Dedifferentiated amniotic fluid mesenchymal stem cell (primary cell): Measurements from ENCODE around the gene HOXA2.

Experiments
- DNase-seq: peaks from one replicate; pipeline ENCODE4 v3.0.0-alpha.2; 2016; ENCODE audit errors: extremely low spot score

Gene HOXA2

GRCh38 chr7:27124902-27125689 is 22.6 kb upstream of the HOXA2 start:
- no peak for DNase-seq

GRCh38 chr7:27124096-27124901 is 21.8 kb upstream of the HOXA2 start:
- no peak for DNase-seq

DNA sequence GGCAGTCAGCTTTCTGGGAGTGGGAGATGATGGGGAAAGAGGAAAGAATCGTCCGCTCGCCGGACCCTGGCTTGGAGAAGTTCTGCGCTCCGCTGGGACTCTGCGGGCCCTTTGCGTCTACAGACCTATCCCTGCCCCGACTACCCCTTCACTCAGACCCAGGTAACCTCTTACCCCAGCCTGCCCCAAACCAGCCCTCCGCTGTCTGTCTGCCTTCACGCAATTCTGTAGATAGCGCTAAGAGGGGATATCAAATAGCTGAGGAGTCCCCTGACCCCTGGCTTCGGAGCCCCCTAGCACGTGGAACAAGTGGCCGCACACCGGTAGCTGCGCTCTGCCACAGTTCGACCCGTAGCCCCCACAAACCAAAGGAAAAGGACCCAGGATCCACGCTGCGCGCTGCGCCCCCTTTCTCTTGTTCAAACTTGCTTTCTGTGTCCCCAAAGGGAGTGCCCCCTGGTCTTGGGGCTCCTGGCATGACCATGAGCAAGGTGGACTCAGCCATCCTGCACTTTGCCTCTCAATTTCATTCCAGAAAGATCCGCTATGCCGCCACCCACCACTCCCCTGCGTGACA is 21.1 kb upstream of the HOXA2 start:
- DNase-seq: no peak

GRCh38 chr7:27123007-27123476 is 20.6 kb upstream of the HOXA2 start:
- no peak for DNase-seq

- no peak for DNase-seq
Measured at GRCh38 chr7:27122077-27122910, 19.8 kb upstream of the HOXA2 start.

DNA sequence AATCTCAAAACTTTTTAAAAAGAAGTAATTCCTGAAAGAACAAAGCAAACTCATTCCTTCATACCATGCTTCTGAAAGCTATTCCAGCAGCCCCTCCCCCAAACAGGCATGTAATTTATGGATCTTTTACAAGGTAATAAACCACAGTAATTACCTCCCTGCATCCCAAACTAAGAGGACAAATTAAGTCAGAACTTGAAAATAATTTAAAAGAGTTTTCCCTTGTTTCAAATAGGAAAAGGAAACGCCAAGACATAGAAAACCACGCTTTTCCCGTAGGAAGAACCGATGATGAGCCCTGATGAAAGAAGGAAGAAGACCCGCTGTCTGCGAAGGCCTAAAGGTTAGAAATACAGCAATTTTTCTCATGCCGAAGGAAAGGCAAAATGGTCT is 19.2 kb upstream of the HOXA2 start:
- DNase-seq: no peak

DNA sequence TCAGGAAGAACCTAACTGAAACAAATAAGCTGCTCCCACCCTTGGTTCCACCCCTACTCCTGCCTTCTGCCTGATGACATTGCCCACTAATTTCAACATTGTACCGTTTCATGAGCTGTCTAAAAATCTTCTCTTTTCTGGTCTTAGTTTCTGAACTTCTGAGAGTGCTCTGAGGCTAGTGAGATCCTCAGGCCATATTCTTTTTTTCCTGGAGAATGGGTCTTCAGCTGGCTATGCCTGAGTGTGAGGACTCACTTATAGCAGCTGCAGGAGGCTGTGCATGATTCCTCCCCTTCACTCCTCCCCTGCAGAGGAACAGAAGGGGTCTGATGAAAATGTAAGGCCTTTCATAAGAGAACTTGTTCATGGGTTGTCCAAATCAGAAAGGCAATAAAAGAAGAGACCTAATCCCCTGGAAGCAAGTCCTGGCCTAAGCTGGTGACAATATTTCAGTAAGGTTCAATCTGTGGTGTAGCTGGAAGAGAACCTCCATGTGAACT is 17.0 kb upstream of the HOXA2 start:
- DNase-seq: no peak

DNA sequence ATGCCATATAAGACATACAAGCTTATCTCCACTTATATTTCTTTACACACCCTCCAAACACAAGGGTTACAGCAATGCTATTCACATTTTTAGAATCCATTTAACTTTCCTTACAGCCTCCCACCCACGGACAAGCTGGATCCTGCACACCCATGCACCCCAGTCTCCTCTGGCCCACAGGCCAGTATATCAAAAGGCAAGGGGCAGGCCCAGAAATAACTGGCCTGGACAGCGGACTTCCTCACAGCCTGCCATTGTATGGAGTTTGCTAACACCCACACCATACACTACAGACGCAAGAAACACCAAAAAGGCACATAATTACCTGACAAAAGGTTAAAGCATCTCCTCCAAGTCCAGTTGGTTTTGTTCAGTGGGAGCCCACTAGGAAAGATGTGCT is 16.1 kb upstream of the HOXA2 start:
- DNase-seq: no peak

DNA sequence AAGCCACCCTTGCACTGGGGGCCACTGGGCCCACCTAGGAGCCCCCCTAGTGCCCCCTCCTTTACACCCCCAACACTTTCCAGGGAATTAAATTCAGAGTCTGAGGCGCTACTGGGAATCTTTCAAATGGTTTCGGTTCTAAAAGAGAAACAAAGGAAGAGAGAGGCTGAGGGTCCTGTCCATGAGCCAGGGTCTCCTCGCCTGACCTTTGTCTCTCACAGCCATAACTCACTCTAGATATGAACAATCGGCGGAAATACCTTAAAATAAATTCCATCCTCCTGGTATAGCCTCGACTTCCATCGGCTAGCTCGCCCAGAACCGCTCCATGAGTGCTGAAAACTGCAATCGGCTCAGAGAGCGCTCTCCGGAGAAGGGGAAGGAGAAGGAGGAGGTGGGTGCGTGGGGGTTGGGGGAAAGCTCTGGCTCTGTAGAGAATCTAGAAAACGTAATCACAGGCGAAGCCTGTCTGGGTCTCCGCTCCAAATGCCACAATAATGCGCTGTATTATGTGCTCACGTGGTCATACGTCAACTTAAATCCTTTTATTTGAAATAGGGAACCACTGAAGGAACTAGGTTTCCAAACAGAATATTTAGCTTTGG is 15.5 kb upstream of the HOXA2 start:
- no peak for DNase-seq

GRCh38 chr7:27116962-27117886 is 14.7 kb upstream of the HOXA2 start:
- DNase-seq: no peak

- DNase-seq: no peak
Measured at GRCh38 chr7:27116031-27116961, 13.8 kb upstream of the HOXA2 start.

DNA sequence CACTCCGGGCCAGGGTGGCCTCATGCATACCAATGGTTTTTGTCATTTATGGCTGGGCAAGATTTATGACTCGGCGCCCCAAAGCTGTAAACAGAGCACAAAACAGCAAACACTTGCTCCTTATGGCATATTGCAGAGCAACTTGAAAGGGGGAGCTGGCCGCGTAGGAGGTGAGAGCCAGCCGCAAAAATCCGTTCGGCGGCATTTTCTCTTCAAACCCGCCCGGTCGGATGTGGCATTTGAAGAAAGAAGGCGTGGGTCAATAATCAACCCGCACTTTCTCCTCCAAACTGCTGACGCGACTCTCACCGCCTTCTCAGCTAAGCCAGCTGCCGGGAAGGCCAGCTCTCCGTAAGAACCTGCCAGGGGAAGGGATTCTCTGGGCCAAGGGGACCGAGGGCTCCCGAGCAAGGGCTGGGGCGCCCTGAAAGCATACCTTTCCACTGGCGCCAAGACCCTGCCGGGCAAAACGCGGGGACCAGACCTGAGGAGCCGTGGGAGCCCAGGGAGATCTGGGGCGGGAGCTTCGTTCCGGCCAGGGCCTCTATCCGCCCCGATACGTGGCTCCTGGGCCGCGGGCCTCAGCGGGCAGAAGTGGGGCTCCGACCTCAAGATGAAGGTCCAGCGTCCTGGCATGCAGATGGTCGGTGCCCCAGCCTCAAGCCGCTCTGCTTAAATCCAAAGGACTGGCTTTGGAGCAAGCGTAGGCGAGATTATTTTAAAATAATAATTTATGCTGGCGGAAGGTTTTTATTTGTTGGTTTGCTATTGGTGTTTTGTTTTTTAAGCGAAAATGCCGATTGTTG is 12.9 kb upstream of the HOXA2 start:
- no peak for DNase-seq

GRCh38 chr7:27114881-27115220 is 12.4 kb upstream of the HOXA2 start:
- no peak for DNase-seq

DNA sequence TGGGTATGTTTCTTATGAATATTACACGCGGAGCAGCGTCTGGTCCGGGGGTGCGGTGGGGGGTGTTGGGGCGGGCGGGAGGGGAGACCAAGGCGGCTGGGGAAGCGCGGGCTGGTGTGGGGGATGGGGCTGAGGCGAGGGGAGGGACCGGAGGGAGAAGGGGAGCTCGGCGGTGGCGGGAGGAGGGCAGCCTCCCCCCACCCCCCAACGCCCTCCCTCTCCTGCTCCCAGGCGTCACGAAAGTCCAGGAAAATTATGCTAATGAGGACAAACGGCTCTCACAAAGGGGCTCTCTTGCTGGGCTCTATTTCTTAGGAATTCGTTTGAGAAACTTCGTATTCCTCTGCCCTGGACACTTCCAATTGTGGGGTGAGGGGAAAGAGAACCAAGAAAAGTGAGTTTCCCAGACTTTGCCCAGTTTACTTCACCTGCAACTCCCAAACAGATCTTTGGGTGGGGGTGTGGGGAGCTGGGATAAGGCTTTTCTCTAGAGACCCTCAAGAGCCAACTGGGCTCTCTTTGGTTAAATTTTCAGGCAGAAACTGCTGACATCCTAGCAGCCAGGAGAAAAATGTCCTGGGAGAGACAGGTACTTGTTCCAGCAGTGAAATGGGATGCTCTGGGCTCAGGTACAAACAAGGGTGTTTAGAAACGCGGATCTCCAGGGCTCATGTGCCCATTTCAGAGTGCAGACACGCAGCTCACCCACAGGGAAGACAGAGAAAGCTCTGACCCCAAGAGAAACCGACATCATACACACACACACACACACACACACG is 11.7 kb upstream of the HOXA2 start:
- DNase-seq: no peak

GRCh38 chr7:27112955-27113949 is 10.8 kb upstream of the HOXA2 start:
- DNase-seq: no peak

DNA sequence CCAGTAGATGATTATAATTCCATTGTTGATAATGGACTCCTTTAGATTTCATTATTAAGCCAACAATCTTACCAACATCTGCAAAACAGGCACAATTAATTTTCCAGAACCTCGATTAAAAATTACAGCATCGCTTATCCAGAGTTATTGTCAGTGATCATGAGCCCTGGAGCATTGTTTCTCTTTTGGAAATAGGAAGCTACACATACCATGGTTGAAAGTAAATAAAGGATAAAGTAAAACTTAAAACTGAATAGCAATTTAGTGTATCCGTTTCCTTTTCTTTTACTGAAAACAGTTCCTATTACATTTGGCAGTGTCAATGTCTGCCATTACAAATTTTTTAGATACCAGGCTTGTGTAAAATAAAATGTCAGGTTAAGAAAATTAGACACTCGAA is 9.9 kb upstream of the HOXA2 start:
- DNase-seq: no peak
